Right hindlimb (tissue), 1 donor: Measurements from ENCODE around the gene COA8.
"Not testable (repeated sequence)": the region's sequence is repeated elsewhere in the genome, so short reads cannot be mapped to it uniquely, and the experiment has no call there.

Source experiments
- DNase-seq: peaks from one replicate; pipeline ENCODE4 v3.0.0-alpha.2; 2018

The COA8 gene

DNA sequence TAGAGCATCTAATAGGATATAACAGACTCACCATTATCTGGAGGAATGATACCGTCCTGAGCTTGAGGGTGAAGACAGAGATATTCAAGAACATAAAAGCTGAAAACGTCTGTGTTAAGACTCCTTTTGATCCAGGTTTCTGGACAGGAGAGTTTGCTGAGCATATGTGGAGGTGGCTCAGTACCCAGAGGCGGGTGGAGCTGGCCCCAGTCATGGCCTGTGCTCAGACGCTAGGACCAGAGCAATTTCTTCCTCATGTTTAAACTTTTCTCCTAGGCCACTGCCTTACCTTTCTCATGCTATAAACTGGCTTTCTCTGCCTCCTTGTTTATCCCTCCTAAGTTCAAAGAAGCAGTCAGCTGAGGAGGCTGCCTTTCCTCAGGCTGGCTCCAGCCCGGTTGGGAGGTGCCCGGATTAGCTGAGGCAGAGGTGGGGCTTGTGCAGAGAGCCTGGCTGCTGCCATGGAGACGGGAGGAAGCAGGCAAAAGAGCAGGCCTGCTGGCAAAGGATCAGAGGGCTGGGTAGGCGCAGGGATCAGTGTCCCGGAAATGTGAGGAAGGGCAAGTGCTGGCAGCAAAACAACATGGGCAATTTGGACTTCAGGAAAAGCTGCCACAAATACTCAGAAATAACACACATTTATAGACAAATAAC is 13.7 kb downstream of the COA8 start:
- DNase-seq, result peak; percentile 91

DNA sequence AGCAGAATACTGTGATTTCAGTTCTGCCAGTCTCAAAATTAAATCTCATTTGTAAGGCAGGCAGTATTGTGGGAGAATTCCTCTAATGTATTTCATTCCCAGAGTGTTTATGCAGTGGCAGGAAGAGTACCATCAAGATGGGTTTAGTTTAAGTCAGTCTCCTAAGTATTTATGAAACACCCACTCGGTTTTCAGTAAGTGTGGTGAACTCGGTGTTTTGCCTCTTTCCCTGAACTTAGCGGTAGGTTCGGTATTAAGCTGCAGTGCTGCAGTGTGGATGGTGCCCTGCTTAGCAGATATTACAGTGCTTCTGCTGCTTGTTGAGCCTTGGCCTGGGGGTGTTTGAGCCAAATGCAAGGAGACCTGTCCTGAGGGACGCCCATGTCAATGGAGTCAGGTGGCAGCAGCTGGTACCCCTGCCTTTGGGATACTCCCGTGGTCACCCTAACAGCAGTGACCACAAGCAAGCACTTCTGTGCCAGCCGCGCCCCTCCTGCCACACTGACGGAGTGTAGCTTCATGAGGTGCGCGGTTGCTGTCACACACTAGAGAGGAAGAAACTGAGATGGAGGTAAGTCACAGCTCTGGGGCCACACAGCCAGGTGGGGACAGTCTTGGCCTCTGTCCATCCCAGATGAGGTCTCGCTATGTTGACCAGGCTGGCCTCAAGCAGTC is 15.8 kb downstream of the COA8 start:
- no peak for DNase-seq

GRCh38 chr14:103581206-103581605 is 18.4 kb downstream of the COA8 start:
- DNase-seq, result no peak

DNA sequence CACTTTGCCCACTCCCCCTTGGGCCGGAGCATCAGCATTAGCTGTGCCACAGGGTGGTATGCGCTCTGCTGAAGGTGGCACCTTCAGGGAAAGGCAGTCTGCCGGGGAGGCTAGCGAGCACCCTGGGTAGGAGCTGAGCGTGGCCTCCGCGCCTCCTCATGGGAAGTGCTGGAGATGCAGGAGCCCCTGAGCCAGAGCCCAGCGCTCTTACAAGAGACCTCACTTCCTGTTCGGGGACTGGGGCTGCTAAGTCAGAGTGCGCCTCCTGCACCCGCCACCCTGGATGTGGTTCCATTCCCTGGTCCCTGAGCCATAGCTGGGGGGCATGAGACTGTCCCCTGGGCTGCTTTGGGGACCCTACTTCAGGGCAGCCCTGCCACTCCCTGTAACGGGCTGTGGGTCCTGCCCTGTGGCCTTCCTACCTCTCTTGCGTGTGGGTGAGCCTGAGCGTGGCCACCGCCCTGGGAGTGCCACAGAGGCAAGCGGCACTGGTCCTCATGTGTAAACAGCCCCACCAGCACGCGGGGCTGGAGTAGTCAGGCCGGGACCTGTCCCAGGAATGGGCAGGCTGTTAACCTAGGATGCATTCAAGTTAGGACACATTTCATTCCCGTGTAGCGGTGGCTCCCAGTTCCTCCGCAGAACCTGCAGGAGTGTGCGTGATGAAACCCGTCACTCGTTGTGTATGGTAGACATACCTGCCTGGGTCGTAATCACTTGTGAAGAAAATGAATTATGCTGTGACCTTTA is 19.4 kb downstream of the COA8 start:
- no peak for DNase-seq

GRCh38 chr14:103584326-103584915 is 21.7 kb downstream of the COA8 start:
- no peak for DNase-seq

GRCh38 chr14:103593577-103593976 is 30.8 kb downstream of the COA8 start:
- no peak for DNase-seq

- DNase-seq, result peak; percentile 47
Measured at GRCh38 chr14:103594265-103594664, 31.5 kb downstream of the COA8 start.

- DNase-seq, result peak; percentile 48
Measured at GRCh38 chr14:103597623-103598377, 35.0 kb downstream of the COA8 start.

- no peak for DNase-seq
Measured at GRCh38 chr14:103600503-103600902, 37.7 kb downstream of the COA8 start.

GRCh38 chr14:103604620-103605019 is 41.9 kb downstream of the COA8 start:
- no peak for DNase-seq

- DNase-seq, result peak; percentile 94
Measured at GRCh38 chr14:103606963-103607668, 44.4 kb downstream of the COA8 start.

DNA sequence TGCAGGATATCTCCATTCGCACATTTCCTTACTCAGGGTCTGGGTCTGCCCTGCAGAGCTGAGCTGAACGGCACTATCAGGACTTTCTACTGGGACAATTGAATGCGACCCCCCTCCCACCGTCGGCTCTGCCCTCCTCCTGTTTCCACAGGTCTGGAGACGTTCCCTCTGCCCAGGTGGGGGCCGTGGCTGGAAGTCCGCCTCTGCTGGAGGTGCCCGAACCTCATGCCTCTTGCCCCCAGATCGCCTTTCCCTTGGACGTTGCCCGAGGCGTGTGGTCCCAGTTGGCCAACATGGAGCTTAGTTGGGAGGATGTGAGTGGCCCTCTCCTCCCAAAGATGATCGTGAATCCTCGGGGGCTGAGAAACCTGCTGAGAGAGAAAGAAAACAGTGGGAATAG is 45.1 kb downstream of the COA8 start:
- no peak for DNase-seq

DNA sequence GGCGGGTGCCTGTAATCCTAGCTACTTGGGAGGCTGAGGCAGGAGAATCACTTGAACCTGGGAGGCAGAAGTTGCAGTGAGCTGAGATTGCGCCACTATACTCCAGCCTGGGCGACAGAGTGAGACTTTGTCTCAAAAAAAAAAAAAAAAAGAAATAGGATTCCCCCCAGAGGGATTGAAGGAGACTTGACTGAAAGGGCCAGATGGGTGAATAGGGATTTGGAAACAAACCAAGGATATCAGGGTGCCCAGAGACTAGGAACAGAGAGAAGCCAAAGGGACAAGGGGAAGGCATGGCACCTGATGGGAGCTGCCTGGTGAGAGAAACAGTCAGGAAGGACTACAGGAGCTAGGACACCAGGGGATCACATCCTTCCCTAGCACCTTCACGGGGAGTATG is 46.3 kb downstream of the COA8 start:
- DNase-seq, result not testable (repeated sequence)

DNA sequence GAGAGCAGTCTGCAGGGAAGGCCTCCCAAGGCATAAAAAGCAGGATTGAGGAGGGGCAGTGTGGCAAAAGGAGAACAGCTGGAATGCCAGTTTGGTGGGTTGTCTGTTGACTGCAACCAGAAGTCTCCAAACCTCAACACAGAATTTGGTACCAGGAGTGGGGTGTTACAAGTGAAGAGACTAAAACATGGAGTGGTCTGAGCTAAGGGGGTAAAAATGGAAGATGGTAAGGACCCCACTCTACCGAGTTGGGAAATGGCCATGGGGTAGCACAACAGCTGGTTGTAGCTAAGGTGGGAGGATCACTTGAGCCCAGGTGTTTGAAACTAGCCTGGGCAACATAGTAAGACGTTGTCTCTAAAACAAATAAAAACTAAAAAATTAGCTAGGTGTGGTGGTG is 48.5 kb downstream of the COA8 start:
- DNase-seq, result no peak

DNA sequence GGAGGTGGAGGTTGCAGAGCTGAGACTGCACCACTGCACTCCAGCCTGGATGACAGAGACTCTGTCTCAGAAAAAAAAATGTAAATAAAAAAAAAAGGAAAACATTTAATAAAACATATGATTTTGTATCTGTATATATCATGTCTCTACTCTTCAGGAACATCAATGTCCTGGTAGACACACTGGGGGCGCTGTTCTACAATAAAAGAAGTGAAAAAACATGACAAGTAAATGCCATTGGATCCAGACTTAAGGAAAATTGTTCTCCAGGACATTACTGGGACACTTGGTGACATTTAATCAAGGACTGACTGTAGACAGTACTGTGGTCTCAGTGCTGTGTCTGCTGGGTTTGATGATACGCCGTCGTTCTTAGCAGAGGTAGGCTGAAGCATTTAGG is 50.8 kb downstream of the COA8 start:
- no peak for DNase-seq

DNA sequence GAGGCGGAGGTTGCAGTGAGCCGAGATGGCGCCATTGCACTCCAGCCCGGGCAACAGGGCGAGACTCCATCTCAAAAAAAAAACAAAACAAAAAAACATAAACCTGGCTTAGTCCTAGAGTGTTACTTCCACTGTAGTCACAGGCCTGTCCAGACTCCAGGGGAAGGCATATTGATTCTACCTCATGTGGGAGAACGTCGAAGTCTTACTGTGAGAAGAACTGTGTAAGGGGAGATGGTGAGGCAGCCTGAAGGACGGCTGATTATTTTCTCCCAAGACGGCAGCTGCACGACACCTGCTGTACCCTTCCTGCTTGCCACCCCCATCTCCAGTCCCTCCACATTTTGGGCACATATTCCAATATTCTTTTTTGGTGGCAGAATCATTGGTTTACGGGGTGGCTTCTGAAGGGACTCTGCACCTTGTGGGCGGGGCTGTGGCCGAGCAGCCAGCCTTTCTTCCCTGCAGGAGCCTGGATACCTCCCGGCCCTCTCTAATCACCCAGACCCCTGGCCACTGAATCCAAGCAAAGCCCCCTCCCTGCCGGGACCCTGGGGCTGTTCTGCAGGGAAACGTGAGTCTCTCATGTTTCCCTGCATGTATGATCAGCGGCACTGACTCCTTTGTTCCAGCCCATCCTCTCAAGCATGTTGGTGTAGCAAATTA is 54.0 kb downstream of the COA8 start:
- DNase-seq, result no peak

DNA sequence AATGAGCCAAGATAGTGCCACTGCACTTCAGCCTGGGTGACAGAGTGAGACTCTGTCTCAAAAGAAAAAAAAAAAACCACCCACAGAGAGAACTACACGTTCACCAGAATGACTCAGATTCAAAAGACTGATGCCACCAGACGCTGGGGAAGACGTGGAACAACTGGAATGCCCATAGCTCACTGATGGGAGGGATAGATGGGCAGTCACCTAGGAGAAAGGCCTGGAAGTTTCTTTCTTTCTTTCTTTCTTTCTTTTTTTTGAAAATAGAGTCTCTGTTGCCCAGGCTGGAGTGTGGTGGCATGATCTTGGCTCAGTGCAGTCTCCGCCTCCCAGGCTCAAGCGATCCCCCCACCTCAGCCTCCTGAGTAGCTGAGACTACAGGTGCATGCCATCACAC is 56.3 kb downstream of the COA8 start:
- DNase-seq, result no peak

DNA sequence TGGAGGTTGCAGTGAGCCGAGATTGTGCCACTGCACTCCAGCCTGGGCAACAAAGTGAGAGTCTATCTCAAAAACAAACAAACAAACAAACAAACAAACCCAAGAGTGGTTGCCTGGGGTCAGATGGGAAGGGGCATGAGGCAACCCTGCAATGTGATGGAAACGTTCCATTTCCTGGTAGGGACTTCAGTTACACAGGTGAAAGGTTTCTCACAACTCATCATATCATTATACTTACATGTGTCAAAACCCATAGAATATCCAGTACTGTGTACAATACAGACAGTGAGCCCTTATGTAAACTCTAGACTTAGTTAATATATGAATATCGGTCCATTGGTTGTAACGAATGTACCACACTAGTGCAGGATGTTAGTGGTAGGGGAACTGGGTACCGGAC is 59.1 kb downstream of the COA8 start:
- no peak for DNase-seq

- DNase-seq, result no peak
Measured at GRCh38 chr14:103623308-103623707, 60.5 kb downstream of the COA8 start.

GRCh38 chr14:103623883-103624482 is 61.2 kb downstream of the COA8 start:
- DNase-seq, result peak; percentile 33

DNA sequence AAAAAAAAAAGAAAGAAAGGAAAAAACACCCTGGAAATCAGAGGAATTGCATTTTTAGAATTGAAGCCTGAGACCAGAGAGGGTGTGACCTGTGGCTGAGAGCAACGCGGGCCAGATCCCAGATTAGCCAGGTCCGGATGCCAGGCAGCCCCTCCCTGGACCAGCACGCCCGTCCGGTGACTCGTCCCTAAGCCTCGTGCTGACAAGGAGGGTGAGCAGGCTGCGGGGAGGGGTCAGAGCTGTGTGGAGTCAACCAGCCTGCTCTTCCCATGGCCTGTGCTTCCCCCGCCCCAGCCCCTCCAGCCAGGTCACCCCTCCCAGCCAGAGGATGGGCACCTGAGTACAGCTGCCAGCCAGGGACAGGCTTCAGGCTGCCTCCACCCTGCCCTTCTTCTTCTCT is 62.1 kb downstream of the COA8 start:
- DNase-seq, result peak; percentile 51
